KMS-11 (cell line): ENCODE measurements around the gene CACFD1.

Experiments used
- H2AFZ ChIP-seq: fragments of 200-600 bp; sonication (generic); 2 replicates; pipeline ENCODE4 v1.6.1; 2016; ENCODE audit warnings: antibody characterized with exemption, mixed run types, low read depth
- H3K27ac ChIP-seq: fragments of 200-600 bp; sonication (generic); 2 replicates; pipeline ENCODE4 v1.6.1; 2016; ENCODE audit warnings: mild to moderate bottlenecking, mixed run types
- H3K27me3 ChIP-seq: fragments of 200-600 bp; sonication (generic); 2 replicates; pipeline ENCODE4 v1.6.1; 2017; ENCODE audit warnings: mild to moderate bottlenecking, low read depth, mixed run types, moderate library complexity; ENCODE audit not compliant: insufficient read depth
- H3K36me3 ChIP-seq: fragments of 200-600 bp; sonication (generic); 2 replicates; pipeline ENCODE4 v1.6.1; 2017; ENCODE audit warnings: mild to moderate bottlenecking, mixed run types; ENCODE audit not compliant: insufficient read depth
- H3K4me1 ChIP-seq: fragments of 200-600 bp; sonication (generic); 2 replicates; pipeline ENCODE4 v1.6.1; 2016; ENCODE audit warnings: mild to moderate bottlenecking, low read depth, mixed run types; ENCODE audit not compliant: poor library complexity, severe bottlenecking
- H3K4me2 ChIP-seq: fragments of 200-600 bp; sonication (generic); 2 replicates; pipeline ENCODE4 v1.7.0; 2016; ENCODE audit warnings: mild to moderate bottlenecking, mixed run types
- H3K4me3 ChIP-seq: fragments of 200-600 bp; sonication (generic); IDR thresholded peaks from 2 replicates; pipeline ENCODE4 v1.6.1; 2017; ENCODE audit warnings: low read depth, low read length, mixed read lengths; ENCODE audit not compliant: insufficient read depth
- H3K79me2 ChIP-seq: fragments of 200-600 bp; sonication (generic); 2 replicates; pipeline ENCODE4 v1.6.1; 2016; ENCODE audit warnings: low read depth, mixed run types; ENCODE audit not compliant: insufficient read depth
- H3K9ac ChIP-seq: fragments of 200-600 bp; sonication (generic); 2 replicates; pipeline ENCODE4 v1.6.1; 2016; ENCODE audit warnings: mild to moderate bottlenecking, mixed run types
- H4K20me1 ChIP-seq: fragments of 200-600 bp; sonication (generic); 2 replicates; pipeline ENCODE4 v1.6.1; 2016; ENCODE audit warnings: mild to moderate bottlenecking, mixed run types; ENCODE audit not compliant: insufficient read depth
- TF ChIP-seq, protein P1 (sequence below): fragments of 200-600 bp; sonication (generic); conservative IDR thresholded peaks from 2 replicates; pipeline ENCODE4 v1.6.1; 2017; ENCODE audit warnings: low read depth, mild to moderate bottlenecking, antibody characterized with exemption, low read length, moderate library complexity, mixed read lengths

CACFD1 gene

DNA sequence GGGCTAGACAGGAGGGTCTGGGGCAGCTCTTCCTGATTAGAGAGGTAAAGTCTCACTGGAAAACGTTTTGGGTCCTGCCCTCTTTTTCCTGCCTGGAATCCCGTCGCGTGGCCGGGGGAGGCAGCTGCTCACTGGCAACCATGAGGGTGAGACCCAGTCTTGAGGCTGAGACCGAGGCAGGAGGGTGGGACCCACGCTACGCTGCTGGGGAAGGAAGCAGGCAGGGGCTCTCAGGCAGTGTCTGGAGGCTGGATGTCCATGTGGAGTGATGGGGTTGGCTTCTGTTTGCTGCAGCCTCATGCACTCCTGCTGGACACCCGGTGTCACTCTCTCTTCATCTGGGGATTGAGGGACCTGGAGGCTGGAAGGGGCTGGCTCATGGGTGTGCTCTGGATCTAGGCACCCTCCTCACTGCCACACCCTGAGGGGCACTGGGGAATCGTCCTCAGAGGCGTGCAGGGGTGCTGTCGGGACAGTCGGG lies 30.5 kb downstream of the CACFD1 start:
- Histone ChIP-seq H4K20me1 (no peaks in the 10 kb centered on the region), H3K79me2 (no peaks in the 10 kb centered on the region), H3K36me3 (no peaks in the 10 kb centered on the region), H3K4me2 (no peak overlapping the region), H3K4me3 (no peak overlapping the region), H3K27ac (no peak overlapping the region), H3K27me3 (peaks cover 68% of the 10 kb centered on the region), H3K9ac (no peak overlapping the region), H2AFZ (no peak overlapping the region), H3K4me1 (no peaks in the 10 kb centered on the region)
- TF ChIP-seq, protein P1, sequence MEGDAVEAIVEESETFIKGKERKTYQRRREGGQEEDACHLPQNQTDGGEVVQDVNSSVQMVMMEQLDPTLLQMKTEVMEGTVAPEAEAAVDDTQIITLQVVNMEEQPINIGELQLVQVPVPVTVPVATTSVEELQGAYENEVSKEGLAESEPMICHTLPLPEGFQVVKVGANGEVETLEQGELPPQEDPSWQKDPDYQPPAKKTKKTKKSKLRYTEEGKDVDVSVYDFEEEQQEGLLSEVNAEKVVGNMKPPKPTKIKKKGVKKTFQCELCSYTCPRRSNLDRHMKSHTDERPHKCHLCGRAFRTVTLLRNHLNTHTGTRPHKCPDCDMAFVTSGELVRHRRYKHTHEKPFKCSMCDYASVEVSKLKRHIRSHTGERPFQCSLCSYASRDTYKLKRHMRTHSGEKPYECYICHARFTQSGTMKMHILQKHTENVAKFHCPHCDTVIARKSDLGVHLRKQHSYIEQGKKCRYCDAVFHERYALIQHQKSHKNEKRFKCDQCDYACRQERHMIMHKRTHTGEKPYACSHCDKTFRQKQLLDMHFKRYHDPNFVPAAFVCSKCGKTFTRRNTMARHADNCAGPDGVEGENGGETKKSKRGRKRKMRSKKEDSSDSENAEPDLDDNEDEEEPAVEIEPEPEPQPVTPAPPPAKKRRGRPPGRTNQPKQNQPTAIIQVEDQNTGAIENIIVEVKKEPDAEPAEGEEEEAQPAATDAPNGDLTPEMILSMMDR = no peak

GRCh38 chr9:133490865-133491655 lies 31.3 kb downstream of the CACFD1 start:
- peaks cover 59% of the 10 kb centered on the region for H3K27me3 ChIP-seq
- H3K27ac ChIP-seq = no peak overlapping the region
- H3K36me3 ChIP-seq = no peaks in the 10 kb centered on the region
- H2AFZ ChIP-seq = no peak overlapping the region
- no peaks in the 10 kb centered on the region for H4K20me1 ChIP-seq
- TF ChIP-seq, protein P1 = no peak
- H3K4me3 ChIP-seq = no peak overlapping the region
- H3K9ac ChIP-seq = no peak overlapping the region
- no peak overlapping the region for H3K4me2 ChIP-seq
- no peaks in the 10 kb centered on the region for H3K4me1 ChIP-seq
- H3K79me2 ChIP-seq = no peaks in the 10 kb centered on the region

GRCh38 chr9:133491656-133491925 lies 31.8 kb downstream of the CACFD1 start:
- no peak overlapping the region for H3K4me2 ChIP-seq
- TF ChIP-seq, protein P1 = no peak
- H3K27ac ChIP-seq = no peak overlapping the region
- H2AFZ ChIP-seq = no peak overlapping the region
- no peaks in the 10 kb centered on the region for H3K36me3 ChIP-seq
- peaks cover 61% of the 10 kb centered on the region for H3K27me3 ChIP-seq
- no peak overlapping the region for H3K4me3 ChIP-seq
- no peaks in the 10 kb centered on the region for H4K20me1 ChIP-seq
- H3K79me2 ChIP-seq = no peaks in the 10 kb centered on the region
- no peak overlapping the region for H3K9ac ChIP-seq
- H3K4me1 ChIP-seq = no peaks in the 10 kb centered on the region

DNA sequence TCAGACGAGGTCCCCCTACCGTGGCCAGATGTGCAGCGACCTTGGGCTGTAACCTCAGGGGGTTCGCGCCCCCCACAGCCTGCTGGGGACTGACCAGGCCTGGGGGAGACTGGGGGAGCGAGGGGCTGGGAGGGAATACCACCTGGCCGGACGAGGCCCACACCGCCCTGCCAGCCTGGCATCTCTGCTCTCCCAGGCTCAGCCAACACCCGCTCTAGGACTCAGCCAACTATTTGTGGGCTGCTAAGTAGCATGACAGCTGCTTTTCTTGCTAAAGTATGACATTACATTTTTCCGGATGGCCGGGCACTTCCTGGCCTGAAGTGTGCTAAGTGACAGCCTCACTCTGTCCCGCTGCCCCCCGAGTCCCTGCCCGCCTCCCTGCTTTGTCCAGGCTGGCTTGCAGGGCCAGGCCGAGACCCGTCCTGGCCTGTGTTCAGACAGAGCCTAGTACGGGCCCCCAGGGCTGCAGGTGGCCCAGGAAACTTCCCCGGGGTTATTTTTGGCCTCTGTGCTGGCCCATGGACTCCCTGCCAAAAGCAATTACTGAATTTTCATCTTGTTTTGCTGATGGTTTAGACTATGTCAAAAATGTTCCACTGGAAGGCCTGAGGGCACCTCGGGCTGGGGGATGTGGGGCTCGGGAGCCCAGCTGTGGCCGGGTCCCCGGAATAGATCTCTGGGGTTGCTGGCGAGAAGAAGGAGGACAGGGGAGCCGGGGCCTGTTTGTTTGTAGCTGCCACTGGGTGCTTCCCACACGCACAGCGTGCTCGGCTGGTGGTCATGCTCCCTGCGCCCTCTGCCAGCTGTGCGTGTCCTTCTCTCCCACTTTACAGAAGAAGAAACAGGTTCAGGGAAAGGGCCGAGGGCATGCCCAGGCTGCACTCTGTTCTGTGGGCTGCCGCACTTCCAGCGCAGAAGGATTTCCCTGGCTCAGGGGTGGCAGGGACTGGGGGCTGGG lies 32.6 kb downstream of the CACFD1 start:
- TF ChIP-seq, protein P1 = no peak
- Histone ChIP-seq H3K27me3 (peaks cover 67% of the 10 kb centered on the region), H3K4me1 (no peaks in the 10 kb centered on the region), H3K27ac (no peak overlapping the region), H3K4me3 (no peak overlapping the region), H3K4me2 (no peak overlapping the region), H3K9ac (no peak overlapping the region), H2AFZ (no peak overlapping the region), H4K20me1 (no peaks in the 10 kb centered on the region), H3K79me2 (no peaks in the 10 kb centered on the region), H3K36me3 (no peaks in the 10 kb centered on the region)
